HCT116 (cell line): Measurements from ENCODE around the gene KRT6A.

Source experiments
- SIN3A ChIP-seq: IDR thresholded peaks from 2 replicates; pipeline ENCODE4 v1.6.1; 2012; ENCODE audit warnings: low read depth
- SP1 ChIP-seq: IDR thresholded peaks from 2 replicates; pipeline ENCODE4 v1.6.1; 2012; ENCODE audit warnings: low read depth
- TF ChIP-seq, protein P1 (sequence below): IDR thresholded peaks from 2 replicates; pipeline ENCODE4 v1.6.1; 2012
- TF ChIP-seq, protein P2 (sequence below), 3 experiments: fragments of 200-600 bp in 1 of 3; sonication (generic) in 1 of 3; IDR thresholded peaks in 2 of 3; conservative IDR thresholded peaks in 1 of 3; 2 replicates each; pipeline ENCODE4 v1.5.1; 2012 to 2017; ENCODE audit warnings: low read depth in 2 of 3, low read length in 2 of 3, antibody characterized with exemption in 1 of 3, borderline replicate concordance in 1 of 3, control low read depth in 1 of 3, mild to moderate bottlenecking in 1 of 3, mixed read lengths in 1 of 3, mixed run types in 1 of 3, moderate library complexity in 1 of 3; ENCODE audit not compliant: insufficient read depth in 1 of 3

DNA sequence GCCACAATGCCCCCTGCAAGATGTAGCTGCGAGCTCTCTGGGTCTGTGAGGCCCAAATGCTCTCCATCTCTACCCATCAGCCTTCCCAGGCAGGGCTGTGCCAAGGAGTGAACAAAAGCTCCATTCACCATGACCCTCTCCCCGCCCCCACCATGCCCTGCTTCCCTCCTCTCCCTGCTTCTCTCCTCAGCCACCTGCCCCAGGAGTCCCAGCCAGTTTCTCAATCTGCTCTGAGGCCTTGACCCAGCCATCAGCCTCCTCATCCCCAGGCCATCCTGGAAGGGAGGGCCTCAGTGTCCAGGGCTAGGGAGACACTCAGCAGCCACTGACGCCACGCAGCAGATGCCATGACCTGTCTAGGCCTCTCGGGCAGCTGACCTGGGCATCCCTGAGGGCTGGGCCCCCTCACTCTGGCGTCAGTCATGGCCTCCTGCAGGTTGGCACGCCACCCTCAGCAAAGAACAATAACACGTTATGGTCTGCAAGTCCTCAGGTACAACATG, 35.6 kb upstream of the KRT6A start:
- TF ChIP-seq SP1 (no peak), SIN3A (no peak)
- TF ChIP-seq, protein P1, sequence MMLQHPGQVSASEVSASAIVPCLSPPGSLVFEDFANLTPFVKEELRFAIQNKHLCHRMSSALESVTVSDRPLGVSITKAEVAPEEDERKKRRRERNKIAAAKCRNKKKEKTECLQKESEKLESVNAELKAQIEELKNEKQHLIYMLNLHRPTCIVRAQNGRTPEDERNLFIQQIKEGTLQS: no peak
- TF ChIP-seq, protein P2, sequence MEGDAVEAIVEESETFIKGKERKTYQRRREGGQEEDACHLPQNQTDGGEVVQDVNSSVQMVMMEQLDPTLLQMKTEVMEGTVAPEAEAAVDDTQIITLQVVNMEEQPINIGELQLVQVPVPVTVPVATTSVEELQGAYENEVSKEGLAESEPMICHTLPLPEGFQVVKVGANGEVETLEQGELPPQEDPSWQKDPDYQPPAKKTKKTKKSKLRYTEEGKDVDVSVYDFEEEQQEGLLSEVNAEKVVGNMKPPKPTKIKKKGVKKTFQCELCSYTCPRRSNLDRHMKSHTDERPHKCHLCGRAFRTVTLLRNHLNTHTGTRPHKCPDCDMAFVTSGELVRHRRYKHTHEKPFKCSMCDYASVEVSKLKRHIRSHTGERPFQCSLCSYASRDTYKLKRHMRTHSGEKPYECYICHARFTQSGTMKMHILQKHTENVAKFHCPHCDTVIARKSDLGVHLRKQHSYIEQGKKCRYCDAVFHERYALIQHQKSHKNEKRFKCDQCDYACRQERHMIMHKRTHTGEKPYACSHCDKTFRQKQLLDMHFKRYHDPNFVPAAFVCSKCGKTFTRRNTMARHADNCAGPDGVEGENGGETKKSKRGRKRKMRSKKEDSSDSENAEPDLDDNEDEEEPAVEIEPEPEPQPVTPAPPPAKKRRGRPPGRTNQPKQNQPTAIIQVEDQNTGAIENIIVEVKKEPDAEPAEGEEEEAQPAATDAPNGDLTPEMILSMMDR (IDR thresholded peaks at IDR 0.05 in 2 of 3, conservative IDR thresholded peaks at IDR 0.05 in 1 of 3; ENCODE audit: borderline replicate concordance in 1 of 3, insufficient read depth in 1 of 3, low read depth in 2 of 3, low read length in 2 of 3): no peak
